Chondrocyte (in vitro differentiated cells): ENCODE measurements around the gene SF3B6. TPM values are rescaled to one million over a fixed set of nuclear protein-coding genes. Genes with fewer than 3 reads are reported as not detected.
"Not testable (repeated sequence)": the region's sequence is repeated elsewhere in the genome, so short reads cannot be mapped to it uniquely, and the experiment has no call there.

Experiments
- DNase-seq: peaks from one replicate; pipeline ENCODE4 v3.0.0; 2021; ENCODE audit warnings: mixed read lengths, low spot score
- H3K27ac Mint-ChIP-seq: one replicate; pipeline ENCODE4 v1.8.0; 2021; ENCODE audit warnings: mild to moderate bottlenecking, moderate library complexity, mixed read lengths; ENCODE audit not compliant: unreplicated experiment
- H3K27me3 Mint-ChIP-seq: 2 replicates; pipeline ENCODE4 v1.8.0; 2021; ENCODE audit warnings: low read depth, mixed read lengths
- H3K36me3 Mint-ChIP-seq: 2 replicates; pipeline ENCODE4 v1.8.0; 2021; ENCODE audit warnings: low read depth, mixed read lengths
- H3K4me1 Mint-ChIP-seq: 2 replicates; pipeline ENCODE4 v1.8.0; 2021; ENCODE audit warnings: low read depth, mild to moderate bottlenecking, mixed read lengths
- H3K4me3 Mint-ChIP-seq: one replicate; pipeline ENCODE4 v1.8.0; 2021; ENCODE audit warnings: mild to moderate bottlenecking, moderate library complexity, mixed read lengths; ENCODE audit not compliant: unreplicated experiment
- H3K9me3 Mint-ChIP-seq: 2 replicates; pipeline ENCODE4 v1.8.0; 2021; ENCODE audit warnings: low read depth, mixed read lengths
- total RNA-seq: library from RNA; stranded (reverse); gene quantifications from 3 replicates; pipeline ENCODE4 v1.2.1, GENCODE V29; 2021
- TF ChIP-seq, protein P1 (sequence below): fragments of 200-600 bp; sonication (generic); IDR thresholded peaks from 2 replicates; pipeline ENCODE4 v1.5.0; 2021; ENCODE audit warnings: antibody characterized with exemption, mild to moderate bottlenecking, moderate library complexity

The SF3B6 gene
- total RNA-seq, 1 donor from 2014 or later: 72.0 TPM

DNA sequence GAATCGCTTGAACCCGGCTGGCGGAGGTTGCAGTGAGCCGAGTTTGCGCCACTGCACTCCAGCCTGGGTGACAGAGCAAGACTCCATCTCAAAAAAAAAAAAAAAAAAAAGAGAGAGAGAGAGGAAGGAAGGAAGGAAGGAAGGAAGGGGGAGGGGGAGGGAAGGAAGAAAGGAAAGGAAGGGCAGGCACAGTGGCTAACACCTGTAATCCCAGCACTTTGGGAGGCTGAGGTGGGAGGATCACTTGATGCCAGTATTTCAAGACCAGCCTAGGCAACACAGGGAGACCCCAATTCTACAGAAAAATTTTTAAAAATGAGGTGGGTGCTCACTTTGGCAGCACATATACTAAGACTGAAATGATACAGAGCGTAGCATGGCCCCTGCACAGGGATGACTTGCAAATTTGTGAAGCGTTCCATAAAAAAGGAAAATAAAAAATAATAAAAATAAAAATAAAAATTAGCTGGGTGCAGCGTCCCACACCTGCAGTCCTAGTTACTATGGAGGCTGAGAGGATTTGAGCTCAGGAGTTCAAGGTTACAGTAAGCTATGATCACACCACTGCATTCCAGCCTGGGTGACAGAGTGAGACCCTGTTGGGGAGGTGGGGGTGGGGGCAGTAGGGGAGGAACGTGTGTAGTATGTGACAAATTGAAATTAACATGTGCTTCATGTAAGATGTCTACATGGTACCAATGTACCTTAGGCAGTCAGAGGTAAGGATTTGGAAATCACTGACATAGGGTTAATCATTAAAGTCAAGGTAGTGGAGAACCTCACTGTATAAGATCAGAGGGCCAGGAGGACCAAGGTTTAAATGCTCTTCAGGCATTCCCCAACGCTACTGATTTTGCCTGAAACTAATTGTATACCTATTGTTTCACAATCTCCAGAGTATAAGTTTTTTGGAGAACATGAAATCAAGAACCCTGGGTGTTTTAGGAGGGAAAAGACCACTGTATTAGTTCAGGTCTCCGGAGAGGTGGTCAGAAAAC lies 30.3 kb downstream of the SF3B6 start:
- Mint-ChIP-seq H3K36me3 (no peaks in the 10 kb centered on the region), H3K9me3 (no peaks in the 10 kb centered on the region), H3K4me1 (peaks cover 24% of the 10 kb centered on the region), H3K27ac (peak overlapping the region; percentile 91), H3K27me3 (no peaks in the 10 kb centered on the region), H3K4me3 (peak overlapping the region; percentile 85)
- no peak for DNase-seq
- TF ChIP-seq, protein P1, sequence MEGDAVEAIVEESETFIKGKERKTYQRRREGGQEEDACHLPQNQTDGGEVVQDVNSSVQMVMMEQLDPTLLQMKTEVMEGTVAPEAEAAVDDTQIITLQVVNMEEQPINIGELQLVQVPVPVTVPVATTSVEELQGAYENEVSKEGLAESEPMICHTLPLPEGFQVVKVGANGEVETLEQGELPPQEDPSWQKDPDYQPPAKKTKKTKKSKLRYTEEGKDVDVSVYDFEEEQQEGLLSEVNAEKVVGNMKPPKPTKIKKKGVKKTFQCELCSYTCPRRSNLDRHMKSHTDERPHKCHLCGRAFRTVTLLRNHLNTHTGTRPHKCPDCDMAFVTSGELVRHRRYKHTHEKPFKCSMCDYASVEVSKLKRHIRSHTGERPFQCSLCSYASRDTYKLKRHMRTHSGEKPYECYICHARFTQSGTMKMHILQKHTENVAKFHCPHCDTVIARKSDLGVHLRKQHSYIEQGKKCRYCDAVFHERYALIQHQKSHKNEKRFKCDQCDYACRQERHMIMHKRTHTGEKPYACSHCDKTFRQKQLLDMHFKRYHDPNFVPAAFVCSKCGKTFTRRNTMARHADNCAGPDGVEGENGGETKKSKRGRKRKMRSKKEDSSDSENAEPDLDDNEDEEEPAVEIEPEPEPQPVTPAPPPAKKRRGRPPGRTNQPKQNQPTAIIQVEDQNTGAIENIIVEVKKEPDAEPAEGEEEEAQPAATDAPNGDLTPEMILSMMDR: no peak

DNA sequence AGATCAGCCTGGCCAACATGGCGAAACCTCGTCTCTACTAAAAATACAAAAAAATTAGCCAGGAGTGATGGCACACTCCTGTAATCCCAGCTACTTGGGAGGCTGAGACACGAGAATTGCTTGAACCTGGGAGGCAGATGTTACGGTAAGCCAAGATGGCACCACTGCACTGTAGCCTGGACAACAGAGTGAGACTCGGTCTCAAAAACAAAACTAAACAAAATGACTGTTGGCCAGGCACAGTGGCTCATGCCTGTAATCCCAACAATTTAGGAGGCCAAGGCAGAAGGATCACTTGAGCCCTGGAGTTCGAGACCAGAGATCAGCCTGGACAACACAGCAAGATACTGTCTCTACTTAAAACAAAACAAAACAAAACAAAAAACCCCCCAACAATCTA lies 33.0 kb downstream of the SF3B6 start:
- H3K4me3 Mint-ChIP-seq, H3K36me3 Mint-ChIP-seq: not testable (repeated sequence)

DNA sequence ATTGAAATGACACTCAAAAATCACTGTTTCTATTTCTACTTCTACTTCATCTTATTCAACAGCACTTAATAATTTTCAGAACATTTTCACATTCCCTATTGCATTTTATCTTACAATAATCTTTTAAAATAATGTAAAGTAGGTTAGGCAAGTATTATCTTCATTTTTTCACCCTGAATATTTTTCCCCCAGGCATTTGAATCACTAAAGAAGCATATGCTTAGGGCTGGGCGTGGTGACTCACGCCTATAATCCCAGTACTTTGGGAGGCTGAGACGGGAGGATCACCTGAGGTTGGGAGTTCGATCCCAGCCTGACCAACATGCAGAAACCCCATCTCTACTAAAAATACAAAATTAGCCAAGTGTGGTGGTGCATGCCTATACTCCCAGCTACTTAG lies 35.6 kb downstream of the SF3B6 start:
- Mint-ChIP-seq H3K27ac (no peak overlapping the region), H3K4me1 (peaks cover 12% of the 10 kb centered on the region), H3K36me3 (peaks cover 14% of the 10 kb centered on the region), H3K27me3 (no peaks in the 10 kb centered on the region), H3K9me3 (no peaks in the 10 kb centered on the region), H3K4me3 (no peak overlapping the region)
- no peak for DNase-seq
- TF ChIP-seq, protein P1: no peak

More for the DNA sequence above, 33.0 kb downstream of the SF3B6 start:
- not testable (repeated sequence) for H3K27ac Mint-ChIP-seq, H3K27me3 Mint-ChIP-seq, DNase-seq, H3K9me3 Mint-ChIP-seq
- peaks cover 21% of the 10 kb centered on the region for H3K4me1 Mint-ChIP-seq

DNA sequence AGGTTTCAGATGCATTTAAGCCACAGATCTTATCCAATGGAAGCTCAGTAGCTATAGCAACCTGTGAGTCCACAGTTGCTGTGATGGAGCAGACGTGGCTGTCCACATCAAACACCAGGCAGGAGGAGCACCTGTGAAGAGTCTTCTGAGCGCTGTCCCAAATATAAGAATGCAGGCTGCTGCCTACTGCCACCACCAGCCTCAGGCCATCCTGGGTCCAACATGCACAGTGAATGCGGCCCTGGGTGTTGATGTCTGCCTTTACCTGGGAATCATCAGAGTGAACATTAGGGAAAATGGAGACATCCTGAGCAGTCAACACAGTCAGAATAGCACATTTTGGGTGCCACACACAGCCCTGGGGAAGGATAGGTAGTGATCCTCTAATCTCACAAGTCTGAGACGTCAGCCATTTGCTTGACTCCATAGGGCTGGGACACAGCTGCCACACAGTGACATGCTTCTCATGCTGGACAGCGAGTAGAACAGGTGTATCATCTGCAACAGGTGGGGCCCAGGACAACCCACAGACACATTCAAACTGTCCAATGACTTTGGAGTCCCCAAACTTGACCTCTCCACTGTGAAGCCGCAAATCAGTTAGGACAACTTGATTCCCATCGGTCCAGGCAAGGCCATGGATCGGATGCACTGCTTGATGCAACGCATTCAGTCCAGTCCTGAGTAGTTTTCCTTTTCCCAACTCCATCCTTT lies 37.2 kb downstream of the SF3B6 start:
- Mint-ChIP-seq H3K27ac (no peak overlapping the region), H3K4me1 (peaks cover 9% of the 10 kb centered on the region), H3K27me3 (no peaks in the 10 kb centered on the region), H3K9me3 (no peaks in the 10 kb centered on the region), H3K36me3 (peaks cover 14% of the 10 kb centered on the region), H3K4me3 (no peak overlapping the region)
- TF ChIP-seq, protein P1: no peak
- DNase-seq: no peak

DNA sequence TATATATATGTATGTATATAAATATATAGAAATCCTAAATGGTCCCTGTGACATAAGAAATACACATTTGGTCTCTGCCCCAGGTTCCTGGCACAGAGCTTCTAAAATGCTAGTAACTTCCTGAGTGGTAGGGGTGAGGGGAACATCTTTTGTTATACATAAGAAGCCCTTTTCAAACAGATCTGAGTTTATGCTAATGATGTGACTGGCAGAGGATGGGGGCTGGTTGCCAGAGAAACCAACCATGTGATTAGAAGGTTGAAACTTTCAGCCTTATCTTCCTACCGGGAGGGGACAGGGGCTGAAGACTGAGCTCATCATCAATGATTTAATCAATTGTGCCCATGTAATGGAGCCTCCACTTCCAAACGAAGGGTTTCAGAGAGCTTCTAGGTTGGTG lies 49.9 kb downstream of the SF3B6 start:
- no peaks in the 10 kb centered on the region for H3K9me3 Mint-ChIP-seq
- TF ChIP-seq, protein P1: no peak
- DNase-seq: no peak
- H3K4me1 Mint-ChIP-seq: peaks cover 2% of the 10 kb centered on the region
- no peaks in the 10 kb centered on the region for H3K27me3 Mint-ChIP-seq
- no peak overlapping the region for H3K27ac Mint-ChIP-seq
- H3K4me3 Mint-ChIP-seq: no peak overlapping the region
- H3K36me3 Mint-ChIP-seq: peaks cover 21% of the 10 kb centered on the region
